NB4 (cell line): ENCODE data around the gene KRT17.

Experiments
- CTCF ChIP-seq: IDR thresholded peaks from one replicate; pipeline ENCODE4 v1.5.1; 2012; ENCODE audit warnings: low read depth, low read length
- MYC ChIP-seq: IDR thresholded peaks from 2 replicates; pipeline ENCODE4 v1.6.1; 2011; ENCODE audit warnings: low read depth, low read length

GRCh38 chr17:41632482-41633105 is 8.2 kb upstream of the KRT17 start:
- no peak for TF ChIP-seq CTCF
- TF ChIP-seq MYC: no peak
